GM10847 (cell line): ENCODE results near the gene CORT.

Source experiments
- POLR2A ChIP-seq: IDR thresholded peaks from 2 replicates; pipeline ENCODE4 v1.6.1; 2011; ENCODE audit not compliant: insufficient read length; ENCODE audit errors: extremely low read depth

The CORT gene

GRCh38 chr1:10437052-10437451 lies 12.8 kb upstream of the CORT start:
- TF ChIP-seq POLR2A = no peak

DNA sequence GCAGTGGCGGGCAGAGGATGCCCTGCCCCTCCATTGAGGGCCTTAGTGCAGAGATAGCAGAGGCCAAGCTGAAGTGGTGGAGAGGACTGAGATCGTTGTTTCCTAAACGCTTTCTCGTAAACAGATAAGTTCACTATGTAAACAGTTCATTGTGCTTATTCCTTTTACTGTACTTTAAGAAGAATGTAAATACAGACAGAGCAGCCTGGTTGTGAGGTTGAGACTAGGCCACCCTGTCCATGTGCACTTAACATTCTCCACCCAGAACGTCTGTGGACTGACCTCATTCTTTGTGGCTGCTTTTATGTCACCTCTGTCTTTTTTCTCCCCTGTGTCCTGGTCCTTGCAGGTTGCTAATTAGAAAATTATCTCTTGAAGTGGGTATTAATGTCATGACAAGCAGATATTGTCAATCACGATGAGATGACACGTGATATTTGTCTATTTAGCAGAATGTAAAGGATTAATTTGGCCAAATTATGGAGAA lies 11.1 kb upstream of the CORT start:
- TF ChIP-seq POLR2A = no peak

DNA sequence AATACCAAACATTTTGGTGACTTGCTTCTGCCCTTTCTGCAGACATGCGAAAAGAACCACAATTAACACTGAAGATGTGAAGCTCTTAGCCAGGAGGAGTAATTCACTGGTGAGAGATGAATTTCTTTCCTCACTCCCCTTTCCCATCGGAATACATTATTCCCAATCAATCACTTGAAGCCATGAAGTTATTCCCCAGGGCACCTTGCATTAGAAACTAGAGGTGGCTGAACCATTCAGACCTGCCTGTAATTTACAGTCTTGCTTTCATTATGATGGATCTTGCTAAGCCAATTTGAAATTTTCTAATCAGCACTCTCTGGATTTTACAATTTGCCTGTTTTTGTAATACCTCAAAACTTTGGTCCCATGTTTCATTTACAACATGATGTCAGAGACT lies 9.5 kb upstream of the CORT start:
- no peak for TF ChIP-seq POLR2A

GRCh38 chr1:10440794-10441193 lies 9.0 kb upstream of the CORT start:
- TF ChIP-seq POLR2A = no peak

- TF ChIP-seq POLR2A = no peak
Observed at GRCh38 chr1:10444248-10444647, 5.6 kb upstream of the CORT start.

- no peak for TF ChIP-seq POLR2A
Observed at GRCh38 chr1:10444795-10445397, 4.9 kb upstream of the CORT start.

GRCh38 chr1:10446790-10447422 lies 2.9 kb upstream of the CORT start:
- no peak for TF ChIP-seq POLR2A

- no peak for TF ChIP-seq POLR2A
Observed at GRCh38 chr1:10450156-10450814, 454 bp downstream of the CORT start.

DNA sequence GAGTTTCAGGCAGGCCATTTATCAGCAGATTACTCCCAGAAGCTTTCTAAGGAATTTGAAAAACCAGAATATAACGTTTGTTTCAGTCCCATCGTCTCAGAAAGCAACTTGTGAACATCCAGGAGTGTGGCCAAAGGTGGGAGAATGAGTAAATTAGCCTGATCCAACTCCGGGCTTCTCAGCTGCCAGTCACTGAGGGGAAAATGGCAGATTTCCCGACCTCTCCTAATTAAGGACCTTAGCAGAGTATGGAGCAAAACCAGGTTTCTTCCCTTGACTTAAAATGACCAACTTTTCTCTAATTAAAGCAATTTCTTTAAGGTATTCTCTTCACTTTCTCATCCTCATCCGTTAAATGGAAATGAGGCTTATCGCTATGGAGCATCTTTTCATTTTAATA lies 1.0 kb downstream of the CORT start:
- TF ChIP-seq POLR2A = no peak

DNA sequence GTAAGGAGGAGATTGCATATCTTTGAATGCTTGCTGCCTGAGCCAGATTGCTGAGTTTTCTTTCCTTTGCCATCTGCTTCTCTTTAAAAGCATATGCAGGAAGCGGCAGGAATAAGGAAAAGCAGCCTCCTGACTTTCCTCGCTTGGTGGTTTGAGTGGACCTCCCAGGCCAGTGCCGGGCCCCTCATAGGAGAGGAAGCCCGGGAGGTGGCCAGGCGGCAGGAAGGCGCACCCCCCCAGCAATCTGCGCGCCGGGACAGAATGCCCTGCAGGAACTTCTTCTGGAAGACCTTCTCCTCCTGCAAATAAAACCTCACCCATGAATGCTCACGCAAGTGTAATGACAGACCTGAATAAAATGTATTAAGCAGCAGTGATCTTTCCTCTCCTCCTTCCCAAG lies 1.5 kb downstream of the CORT start:
- no peak for TF ChIP-seq POLR2A

DNA sequence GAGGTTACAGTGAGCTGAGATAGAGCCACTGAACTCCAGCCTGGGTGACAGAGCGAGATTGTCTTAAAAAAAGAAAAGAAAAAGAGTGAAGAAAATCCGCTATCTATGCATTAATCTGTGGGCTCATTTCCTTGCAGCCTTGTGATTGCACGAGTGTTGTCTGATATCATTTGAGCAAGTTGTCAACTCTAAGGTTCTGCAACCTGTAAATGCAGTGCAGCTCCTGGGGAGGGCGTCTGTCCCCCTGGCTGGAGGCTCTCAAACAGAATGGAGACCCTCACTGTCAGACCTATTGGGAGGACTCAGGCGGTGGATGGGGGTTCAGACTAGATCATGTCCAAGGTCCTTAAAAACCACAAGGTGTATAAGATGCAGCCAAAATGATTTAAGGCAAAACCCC lies 6.2 kb downstream of the CORT start:
- TF ChIP-seq POLR2A = no peak

- no peak for TF ChIP-seq POLR2A
Observed at GRCh38 chr1:10456661-10457060, 6.8 kb downstream of the CORT start.

DNA sequence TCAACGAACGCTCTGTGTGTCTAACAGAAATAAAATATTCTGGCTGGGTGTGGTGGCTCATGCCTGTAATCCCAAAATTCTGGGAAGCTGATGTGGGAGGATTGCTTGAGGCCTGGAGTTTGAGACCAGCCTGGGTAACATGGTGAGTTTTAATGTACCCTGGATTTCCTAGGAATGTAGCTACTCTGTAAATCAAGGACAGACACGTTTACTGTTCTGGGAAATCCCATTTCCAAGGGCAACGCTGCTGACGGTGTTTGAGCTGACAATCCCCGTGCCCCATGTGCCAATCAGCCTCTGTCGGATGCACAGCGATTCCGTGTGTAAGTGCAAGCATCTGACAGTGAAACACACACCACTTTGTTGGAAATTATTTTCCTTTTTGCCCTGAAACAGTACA lies 8.0 kb downstream of the CORT start:
- TF ChIP-seq POLR2A = no peak

DNA sequence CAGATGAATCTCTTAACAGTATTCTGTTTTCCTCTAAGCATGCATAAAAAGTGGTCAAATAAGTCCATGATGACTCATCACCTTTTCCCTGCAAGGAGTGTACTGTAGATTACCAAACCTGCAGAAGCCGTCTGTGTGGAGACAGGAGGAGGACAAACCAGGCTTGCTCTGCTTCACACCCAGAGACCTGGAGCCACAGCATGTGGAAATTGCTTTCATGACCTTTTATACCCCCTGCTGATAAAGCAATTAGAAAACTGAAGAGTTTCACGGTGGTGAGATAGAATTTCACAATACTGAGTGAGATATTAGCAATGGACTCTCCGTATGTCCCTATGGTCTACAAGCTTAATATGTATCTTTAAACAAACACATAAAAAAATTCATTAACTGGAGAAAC lies 9.4 kb downstream of the CORT start:
- no peak for TF ChIP-seq POLR2A

DNA sequence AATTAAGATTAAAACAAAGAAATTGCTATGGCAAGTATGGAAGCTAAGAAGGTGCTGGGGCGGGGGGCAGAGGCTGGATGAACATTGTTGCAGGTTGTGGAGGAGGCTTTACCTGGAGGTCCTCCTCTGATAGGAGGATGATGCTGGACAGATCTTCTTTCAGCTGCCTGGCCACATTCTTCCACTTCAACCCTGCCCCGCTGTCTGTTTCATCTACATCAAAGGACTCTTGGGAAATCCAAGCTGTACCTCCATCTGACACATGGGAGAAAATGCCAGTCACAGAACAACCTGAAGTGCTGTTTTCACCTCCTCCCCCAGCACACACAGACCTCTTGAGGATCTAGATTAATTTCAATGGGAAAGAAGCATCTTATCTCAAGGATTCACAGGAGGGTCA lies 17.2 kb downstream of the CORT start:
- TF ChIP-seq POLR2A = no peak

- no peak for TF ChIP-seq POLR2A
Observed at GRCh38 chr1:10470043-10470442, 20.2 kb downstream of the CORT start.

DNA sequence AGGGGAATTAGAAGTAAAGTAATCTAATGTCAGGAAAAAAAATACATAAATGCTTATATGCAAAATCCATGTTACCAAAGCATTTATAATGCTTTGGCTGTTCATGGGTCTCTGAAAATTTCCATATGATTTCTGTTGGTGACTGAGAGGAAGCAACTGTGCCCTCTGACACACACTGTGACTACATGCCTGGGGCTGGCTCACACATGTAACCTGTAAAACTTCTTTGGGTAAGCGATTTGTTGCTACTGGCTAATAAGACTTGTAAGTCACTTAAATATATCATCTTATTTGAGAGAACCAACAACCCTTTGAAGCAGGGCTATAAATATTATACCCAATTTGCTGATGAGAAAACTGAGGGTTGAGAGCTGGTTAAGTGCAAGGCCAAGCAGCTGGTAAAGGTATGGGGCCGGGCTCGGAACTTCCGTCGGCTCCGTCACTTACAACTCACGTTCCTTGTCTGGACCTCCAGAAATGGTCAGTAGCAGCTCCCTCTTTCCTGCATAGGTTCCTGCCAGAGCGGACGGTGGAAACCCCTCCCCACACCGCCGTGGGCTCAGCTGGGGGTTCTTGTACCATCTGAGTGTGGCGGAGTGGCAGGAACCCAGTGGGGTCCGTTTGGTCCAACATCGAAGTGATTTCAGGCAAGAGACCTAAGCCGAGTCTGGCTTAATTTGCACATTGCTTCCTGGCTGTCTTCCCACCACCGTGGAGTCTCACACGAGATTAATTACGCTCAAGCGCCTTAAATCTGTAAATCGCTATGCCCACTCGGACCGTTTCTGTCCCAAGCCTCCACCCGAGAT lies 21.8 kb downstream of the CORT start:
- TF ChIP-seq POLR2A = no peak
